K562 (cell line): Measurements from ENCODE around the gene RGS6. TPM values are rescaled to one million over a fixed set of nuclear protein-coding genes. Genes with fewer than 3 reads are reported as not detected.

Source experiments
- ATAC-seq: fragments of 200-7000 bp; cut with Tn5 transposase; 3 replicates; pipeline ENCODE4 v1.9.1; 2020; ENCODE audit warnings: moderate library complexity
- BruUV-seq: library from RNA; stranded (reverse); fragments of 400-500 nt; replicated peaks from 2 replicates; lab custom pipeline; 2021; lab: Mats Ljungman, UMichigan
- CTCF ChIA-PET: fragments of 300-600 bp; formaldehyde crosslinking; extraction: SDS; loops from one replicate; lab custom pipeline; 2021; ENCODE audit warnings: low intra/inter-chr PET ratio; lab: Yijun Ruan, JAX
- POLR2A ChIA-PET: fragments of 300-600, 350-650 bp; sonication (Branson Sonifier 250); formaldehyde crosslinking; extraction: SDS; loops from one replicate; lab custom pipeline; 2021; ENCODE audit warnings: antibody characterized with exemption, inconsistent platforms; lab: Yijun Ruan, JAX
- DNase-seq, 4 experiments: peaks; one replicate each; pipeline versions ENCODE4 v3.0.0 to v3.0.0-alpha.2; 2011 to 2018; ENCODE audit warnings: low spot score in 3 of 4, mixed read lengths in 3 of 4; ENCODE audit errors: extremely low read depth in 1 of 4
- FAIRE-seq: peaks from 2 replicates; lab custom pipeline; 2011; peaks lifted over from hg19 to GRCh38; lab: Jason Lieb, UNC
- H2AFZ ChIP-seq: 2 replicates; pipeline ENCODE4 v1.6.0; 2011; ENCODE audit warnings: low read depth, low read length, control low read depth, inconsistent platforms
- H3K27ac ChIP-seq: fragments of 200-600 bp; 3 replicates; pipeline ENCODE4 v1.8.0; 2011; ENCODE audit warnings: low read depth, mild to moderate bottlenecking, control low read depth, inconsistent platforms, low read length, moderate library complexity, mixed read lengths; ENCODE audit errors: extremely low read depth
- H3K27me3 ChIP-seq, 2 experiments: fragments of 300-600 bp in 1 of 2; 2 replicates in 1 of 2; 3 replicates in 1 of 2; pipeline versions ENCODE4 v1.6.0 to v1.8.0; 2011; ENCODE audit warnings: inconsistent platforms in 2 of 2, low read length in 2 of 2, mild to moderate bottlenecking in 1 of 2, mixed read lengths in 1 of 2, moderate library complexity in 1 of 2; ENCODE audit not compliant: control insufficient read depth in 2 of 2, insufficient read depth in 2 of 2
- H3K36me3 ChIP-seq: fragments of 300-600 bp; 3 replicates; pipeline ENCODE4 v1.8.0; 2011; ENCODE audit warnings: mild to moderate bottlenecking, low read length, inconsistent platforms; ENCODE audit not compliant: control insufficient read depth, insufficient read depth
- H3K4me1 ChIP-seq, 2 experiments: fragments of 200-600 bp in 1 of 2; replicated peaks in 1 of 2; 2 replicates in 1 of 2; 3 replicates in 1 of 2; pipeline versions ENCODE4 v1.5.1 to v1.8.0; 2011; ENCODE audit warnings: inconsistent platforms in 2 of 2, low read length in 2 of 2, mild to moderate bottlenecking in 1 of 2, mixed read lengths in 1 of 2, moderate library complexity in 1 of 2; ENCODE audit not compliant: control insufficient read depth in 2 of 2, insufficient read depth in 2 of 2
- H3K4me2 ChIP-seq: 2 replicates; pipeline ENCODE4 v1.6.1; 2011; ENCODE audit warnings: low read length, control low read depth, inconsistent platforms, mixed read lengths; ENCODE audit not compliant: insufficient read depth
- H3K4me3 ChIP-seq: fragments of 200-600 bp; sonication (generic), shearing (Covaris generic); 2 replicates; pipeline ENCODE4 v1.5.1; 2016; ENCODE audit warnings: control low read depth, inconsistent platforms
- H3K79me2 ChIP-seq: fragments of 200-600 bp; 3 replicates; pipeline ENCODE4 v1.8.0; 2011; ENCODE audit warnings: low read length, inconsistent platforms; ENCODE audit not compliant: control insufficient read depth, insufficient read depth
- H3K9ac ChIP-seq, 2 experiments: 2 replicates each; pipeline versions ENCODE4 v1.6.0 to v1.6.1; 2011; ENCODE audit warnings: low read depth in 2 of 2, low read length in 2 of 2, control low read depth in 1 of 2, inconsistent platforms in 1 of 2, mild to moderate bottlenecking in 1 of 2, mixed read lengths in 1 of 2; ENCODE audit not compliant: insufficient read depth in 1 of 2
- H3K9me1 ChIP-seq: one replicate; pipeline ENCODE4 v1.6.0; 2011; ENCODE audit warnings: inconsistent platforms, mild to moderate bottlenecking, low read length, moderate library complexity; ENCODE audit not compliant: control insufficient read depth, insufficient read depth
- H3K9me3 ChIP-seq: replicated peaks from 2 replicates; pipeline ENCODE4 v1.5.1; 2011; ENCODE audit warnings: low read depth, low read length, inconsistent platforms; ENCODE audit not compliant: control insufficient read depth, insufficient read depth
- H4K20me1 ChIP-seq: replicated peaks from 2 replicates; pipeline ENCODE4 v1.6.1; 2011; ENCODE audit warnings: low read length, inconsistent platforms, mixed read lengths; ENCODE audit not compliant: control insufficient read depth, insufficient read depth
- BRD4 ChIP-seq: fragments of 200-600 bp; sonication (generic); IDR thresholded peaks from 2 replicates; pipeline ENCODE4 v1.6.1; 2017; ENCODE audit warnings: inconsistent platforms
- HDGF ChIP-seq: fragments of 450-650 bp; IDR thresholded peaks from 2 replicates; pipeline ENCODE4 v1.6.1; 2016
- LCOR ChIP-seq: sonication (generic); formaldehyde crosslinking; IDR thresholded peaks from 2 replicates; pipeline ENCODE4 v1.8.0; 2022; ENCODE audit warnings: mild to moderate bottlenecking, missing genetic modification reagents
- NFRKB ChIP-seq: fragments of 450-650 bp; IDR thresholded peaks from 2 replicates; pipeline ENCODE4 v1.6.1; 2016; ENCODE audit warnings: low read depth
- NR1H2 ChIP-seq: sonication (generic); formaldehyde crosslinking; IDR thresholded peaks from 2 replicates; pipeline ENCODE4 v1.4.0; 2020; ENCODE audit warnings: mild to moderate bottlenecking, missing genetic modification reagents
- PML ChIP-seq: IDR thresholded peaks from 2 replicates; pipeline ENCODE4 v1.6.1; 2012; ENCODE audit warnings: low read length, inconsistent platforms
- RBM14 ChIP-seq: fragments of 200-400 bp; formaldehyde crosslinking; IDR thresholded peaks from 2 replicates; pipeline ENCODE4 v1.6.1; 2018; ENCODE audit warnings: low read depth, mild to moderate bottlenecking, low read length, moderate library complexity, borderline replicate concordance; ENCODE audit not compliant: insufficient read depth
- ZNF12 ChIP-seq: sonication (generic); formaldehyde crosslinking; IDR thresholded peaks from 2 replicates; pipeline ENCODE4 v1.4.0; 2020; ENCODE audit warnings: mild to moderate bottlenecking, missing genetic modification reagents
- ZNF699 ChIP-seq: fragments of 250-450 bp; sonication (Bioruptor Pico); IDR thresholded peaks from 2 replicates; pipeline ENCODE4 v1.8.0; 2021; ENCODE audit warnings: mild to moderate bottlenecking, moderate library complexity; ENCODE audit not compliant: insufficient replicate concordance
- WGBS: fragments of 100-300 bp; shearing (Covaris generic); methylation state at CpG from one replicate; pipeline ENCODE4 v1.1.6; 2016; ENCODE audit warnings: low coverage, mixed read lengths; ENCODE audit not compliant: insufficient coverage; ENCODE audit errors: missing lambda C conversion rate; 5-methylcytosine and 5-hydroxymethylcytosine counted together
- in situ Hi-C: fragments of 300-500 bp; cut with MboI; formaldehyde crosslinking; loops from 4 replicates; pipeline ENCODE4 v1.15.0; 2018; ENCODE audit warnings: inconsistent platforms, mixed read lengths
- intact Hi-C: fragments of 100-400 bp; cut with micrococcal nuclease; formaldehyde crosslinking; loops from 2 replicates; pipeline ENCODE4 v1.14.2; 2022
- polyA plus RNA-seq, 8 experiments: library from polyadenylated mRNA; depleted of rRNA in 4 of 8; stranded (reverse) in 5 of 8; unstranded in 3 of 8; fragments of >200 nt; fragmentation: Nextera tagmentation in 2 of 8; fragmentation: Illumina TruSeq in 1 of 8; extraction: Ambion mirVana in 2 of 8; extraction: Trizol in 1 of 8; gene quantifications; 2 replicates each; pipeline versions ENCODE4 v1.2.1 to v1.2.3, GENCODE V29; 2011 to 2014; ENCODE audit warnings: inconsistent platforms in 1 of 8, missing spikeins in 1 of 8
- total RNA-seq, 7 experiments: library from RNA; depleted of rRNA in 6 of 7; stranded (reverse); fragments of >200 nt in 6 of 7; fragmentation: Illumina TruSeq in 2 of 7; extraction: Trizol in 2 of 7; gene quantifications; 2 replicates each; pipeline versions ENCODE4 v1.2.1 to v1.2.3, GENCODE V29; 2011 to 2021; ENCODE audit warnings: low replicate concordance in 1 of 7
- TF ChIP-seq, protein P1 (sequence below): fragments of 450-650 bp; IDR thresholded peaks from 2 replicates; pipeline ENCODE4 v1.6.1; 2018; ENCODE audit warnings: mild to moderate bottlenecking, low read depth; ENCODE audit not compliant: partially characterized antibody
- TF ChIP-seq, protein P2 (sequence below): sonication (generic); formaldehyde crosslinking; IDR thresholded peaks from 2 replicates; pipeline ENCODE4 v1.8.1; 2023; ENCODE audit warnings: mild to moderate bottlenecking, missing genetic modification reagents
- TF ChIP-seq, protein P3 (sequence below), 2 experiments: fragments of 450-650 bp; IDR thresholded peaks; 2 replicates each; pipeline ENCODE4 v1.6.1; 2016

The RGS6 gene
- total and polyA plus RNA-seq, 9 of the 15 experiments (the other 6 are each of a cell fraction or from before 2014, with no cell fraction given), result not detected

DNA sequence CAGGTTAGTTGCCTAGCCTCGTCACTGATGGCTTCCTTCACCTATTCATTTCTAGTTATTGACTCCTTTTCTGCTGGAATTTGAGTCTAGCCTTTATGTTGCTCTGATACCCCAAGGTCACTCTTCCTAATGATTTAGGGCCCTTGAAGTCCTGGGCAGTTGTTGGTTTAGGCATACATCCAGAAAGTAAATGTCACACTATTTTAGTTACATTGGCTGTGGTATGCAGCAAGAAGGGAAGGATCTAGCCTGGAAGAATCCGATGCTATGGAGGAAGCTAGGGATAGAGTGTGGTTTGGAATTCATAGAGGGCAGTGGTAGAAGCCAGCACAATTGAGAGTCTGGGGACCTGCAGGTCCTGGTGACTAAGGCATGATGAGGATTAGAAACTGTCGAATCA lies 38.0 kb downstream of the RGS6 start:
- CTCF ChIA-PET, result no interaction called here
- H3K27me3 ChIP-seq, result no peaks in the 10 kb centered on the region
- DNase-seq, result no peak
- no peaks in the 10 kb centered on the region for H3K4me1 ChIP-seq
- no peak overlapping the region for H3K9ac ChIP-seq
- no peak overlapping the region for H3K4me2 ChIP-seq
- no peaks in the 10 kb centered on the region for H3K36me3 ChIP-seq
- no peaks in the 10 kb centered on the region for H3K9me1 ChIP-seq
- POLR2A ChIA-PET, result no interaction called here
- no TSS peak for BruUV-seq
- TF ChIP-seq BRD4, result no peak
- no peak for TF ChIP-seq HDGF
- TF ChIP-seq, protein P1, sequence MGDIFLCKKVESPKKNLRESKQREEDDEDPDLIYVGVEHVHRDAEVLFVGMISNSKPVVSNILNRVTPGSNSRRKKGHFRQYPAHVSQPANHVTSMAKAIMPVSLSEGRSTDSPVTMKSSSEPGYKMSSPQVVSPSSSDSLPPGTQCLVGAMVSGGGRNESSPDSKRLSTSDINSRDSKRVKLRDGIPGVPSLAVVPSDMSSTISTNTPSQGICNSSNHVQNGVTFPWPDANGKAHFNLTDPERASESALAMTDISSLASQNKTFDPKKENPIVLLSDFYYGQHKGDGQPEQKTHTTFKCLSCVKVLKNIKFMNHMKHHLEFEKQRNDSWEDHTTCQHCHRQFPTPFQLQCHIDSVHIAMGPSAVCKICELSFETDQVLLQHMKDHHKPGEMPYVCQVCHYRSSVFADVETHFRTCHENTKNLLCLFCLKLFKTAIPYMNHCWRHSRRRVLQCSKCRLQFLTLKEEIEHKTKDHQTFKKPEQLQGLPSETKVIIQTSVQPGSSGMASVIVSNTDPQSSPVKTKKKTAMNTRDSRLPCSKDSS, result no peak
- TF ChIP-seq, all 486 proteins: peak for 0
- no peak overlapping the region for H3K27ac ChIP-seq
- no peak overlapping the region for H2AFZ ChIP-seq
- intact Hi-C loops, result no loop called here
- ATAC-seq, result no peak
- no peak overlapping the region for H3K4me3 ChIP-seq
- 0% methylated on average over 3 of the region's 3 CpGs for WGBS
- no peaks in the 10 kb centered on the region for H3K79me2 ChIP-seq
- H4K20me1 ChIP-seq, result no peaks in the 10 kb centered on the region
- no peak for FAIRE-seq
- in situ Hi-C loops, result no loop called here
- no peaks in the 10 kb centered on the region for H3K9me3 ChIP-seq

DNA sequence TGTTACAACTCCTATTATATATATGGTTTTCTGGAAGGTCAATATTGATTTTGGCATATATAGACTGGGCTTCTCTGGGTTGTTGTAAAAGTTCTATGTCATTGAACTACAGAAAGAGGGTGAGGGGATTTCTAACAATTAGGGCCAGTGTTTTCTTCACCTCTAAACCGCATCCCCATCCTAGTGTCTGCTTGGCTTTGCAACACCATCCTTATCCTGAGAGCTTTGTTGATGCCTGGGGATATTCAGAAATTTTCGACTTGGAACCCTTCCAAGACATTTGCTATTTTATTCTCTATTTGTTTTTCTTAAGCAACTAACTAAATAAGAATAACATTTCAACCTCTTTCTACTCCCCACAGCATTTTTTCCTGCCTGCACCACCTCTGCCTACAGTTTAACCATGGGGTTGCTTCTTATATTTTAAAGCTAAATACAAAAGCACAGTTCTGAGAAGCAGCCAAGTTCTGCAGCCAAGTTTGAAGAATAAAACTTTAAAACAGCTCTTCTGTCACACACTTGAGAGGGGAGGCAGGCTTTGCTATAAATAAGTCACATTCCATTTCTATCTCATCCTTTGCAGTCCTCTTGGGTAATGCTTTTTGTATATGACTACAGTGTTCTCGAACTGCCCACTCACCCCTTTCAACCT lies 53.4 kb downstream of the RGS6 start:
- no peak for DNase-seq
- no peak for ATAC-seq
- BruUV-seq, result no TSS peak
- Histone ChIP-seq H3K79me2 (no peaks in the 10 kb centered on the region), H3K9me3 (no peaks in the 10 kb centered on the region), H3K9me1 (no peaks in the 10 kb centered on the region), H3K27ac (no peak overlapping the region), H3K4me2 (no peak overlapping the region), H3K27me3 (no peaks in the 10 kb centered on the region), H3K9ac (no peak overlapping the region), H3K36me3 (no peaks in the 10 kb centered on the region), H2AFZ (no peak overlapping the region), H4K20me1 (no peaks in the 10 kb centered on the region), H3K4me1 (no peaks in the 10 kb centered on the region), H3K4me3 (no peak overlapping the region)
- in situ Hi-C loops, result no loop called here
- CTCF ChIA-PET, result no interaction called here
- POLR2A ChIA-PET, result no interaction called here
- no peak for FAIRE-seq
- intact Hi-C loops, result no loop called here
- 0% methylated on average over 3 of the region's 3 CpGs for WGBS
- TF ChIP-seq NR1H2 (no peak), NFRKB (no peak), ZNF12 (CRISPR knock-in tag) (no peak), PML (no peak), RBM14 (no peak), ZNF699 (no peak), LCOR (CRISPR knock-in tag) (no peak)
- TF ChIP-seq, protein P2, sequence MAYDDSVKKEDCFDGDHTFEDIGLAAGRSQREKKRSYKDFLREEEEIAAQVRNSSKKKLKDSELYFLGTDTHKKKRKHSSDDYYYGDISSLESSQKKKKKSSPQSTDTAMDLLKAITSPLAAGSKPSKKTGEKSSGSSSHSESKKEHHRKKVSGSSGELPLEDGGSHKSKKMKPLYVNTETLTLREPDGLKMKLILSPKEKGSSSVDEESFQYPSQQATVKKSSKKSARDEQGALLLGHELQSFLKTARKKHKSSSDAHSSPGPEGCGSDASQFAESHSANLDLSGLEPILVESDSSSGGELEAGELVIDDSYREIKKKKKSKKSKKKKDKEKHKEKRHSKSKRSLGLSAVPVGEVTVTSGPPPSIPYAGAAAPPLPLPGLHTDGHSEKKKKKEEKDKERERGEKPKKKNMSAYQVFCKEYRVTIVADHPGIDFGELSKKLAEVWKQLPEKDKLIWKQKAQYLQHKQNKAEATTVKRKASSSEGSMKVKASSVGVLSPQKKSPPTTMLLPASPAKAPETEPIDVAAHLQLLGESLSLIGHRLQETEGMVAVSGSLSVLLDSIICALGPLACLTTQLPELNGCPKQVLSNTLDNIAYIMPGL (CRISPR knock-in tag), result no peak
- TF ChIP-seq, protein P3, sequence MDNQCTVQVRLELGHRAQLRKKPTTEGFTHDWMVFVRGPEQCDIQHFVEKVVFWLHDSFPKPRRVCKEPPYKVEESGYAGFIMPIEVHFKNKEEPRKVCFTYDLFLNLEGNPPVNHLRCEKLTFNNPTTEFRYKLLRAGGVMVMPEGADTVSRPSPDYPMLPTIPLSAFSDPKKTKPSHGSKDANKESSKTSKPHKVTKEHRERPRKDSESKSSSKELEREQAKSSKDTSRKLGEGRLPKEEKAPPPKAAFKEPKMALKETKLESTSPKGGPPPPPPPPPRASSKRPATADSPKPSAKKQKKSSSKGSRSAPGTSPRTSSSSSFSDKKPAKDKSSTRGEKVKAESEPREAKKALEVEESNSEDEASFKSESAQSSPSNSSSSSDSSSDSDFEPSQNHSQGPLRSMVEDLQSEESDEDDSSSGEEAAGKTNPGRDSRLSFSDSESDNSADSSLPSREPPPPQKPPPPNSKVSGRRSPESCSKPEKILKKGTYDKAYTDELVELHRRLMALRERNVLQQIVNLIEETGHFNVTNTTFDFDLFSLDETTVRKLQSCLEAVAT (IDR thresholded peaks at IDR 0.05), result no peak
